HL-60 (cell line): ENCODE results near the gene SAG.

ENCODE experiments used
- DNase-seq, 2 experiments: peaks; one replicate each; pipeline ENCODE4 v3.0.0-alpha.2; 2010 to 2020; ENCODE audit warnings: low read depth in 1 of 2, low spot score in 1 of 2
- H3K27ac ChIP-seq: fragments of 250-450 bp; sonication (Bioruptor Pico); replicated peaks from 2 replicates; pipeline ENCODE4 v1.5.1; 2020; ENCODE audit warnings: mild to moderate bottlenecking, moderate library complexity
- H3K27me3 ChIP-seq: fragments of 250-450 bp; sonication (Bioruptor Pico); 2 replicates; pipeline ENCODE4 v1.5.1; 2021; ENCODE audit warnings: mild to moderate bottlenecking, moderate library complexity; ENCODE audit not compliant: insufficient read depth, poor library complexity, severe bottlenecking
- H3K4me3 ChIP-seq: replicated peaks from 2 replicates; pipeline ENCODE4 v1.5.1; 2011; ENCODE audit warnings: mild to moderate bottlenecking, control low read depth, low read length; ENCODE audit not compliant: insufficient read depth
- CTCF ChIP-seq: IDR thresholded peaks from one replicate; pipeline ENCODE4 v1.5.1; 2011; ENCODE audit warnings: low read length, control low read depth, inconsistent platforms; ENCODE audit not compliant: insufficient read depth
- GABPA ChIP-seq: IDR thresholded peaks from 2 replicates; pipeline ENCODE4 v1.6.1; 2012; ENCODE audit warnings: low read depth
- POLR2AphosphoS5 ChIP-seq: IDR thresholded peaks from 2 replicates; pipeline ENCODE4 v1.6.1; 2012; ENCODE audit warnings: low read depth
- REST ChIP-seq: IDR thresholded peaks from 2 replicates; pipeline ENCODE4 v1.6.1; 2012; ENCODE audit warnings: low read depth; ENCODE audit not compliant: insufficient replicate concordance
- SPI1 ChIP-seq: IDR thresholded peaks from 2 replicates; pipeline ENCODE4 v1.6.1; 2012; ENCODE audit warnings: low read depth, mild to moderate bottlenecking, borderline replicate concordance

The SAG gene

GRCh38 chr2:233325256-233325655, 17.6 kb downstream of the SAG start:
- TF ChIP-seq CTCF (no peak), GABPA (no peak), REST (no peak), POLR2AphosphoS5 (no peak), SPI1 (no peak)

DNA sequence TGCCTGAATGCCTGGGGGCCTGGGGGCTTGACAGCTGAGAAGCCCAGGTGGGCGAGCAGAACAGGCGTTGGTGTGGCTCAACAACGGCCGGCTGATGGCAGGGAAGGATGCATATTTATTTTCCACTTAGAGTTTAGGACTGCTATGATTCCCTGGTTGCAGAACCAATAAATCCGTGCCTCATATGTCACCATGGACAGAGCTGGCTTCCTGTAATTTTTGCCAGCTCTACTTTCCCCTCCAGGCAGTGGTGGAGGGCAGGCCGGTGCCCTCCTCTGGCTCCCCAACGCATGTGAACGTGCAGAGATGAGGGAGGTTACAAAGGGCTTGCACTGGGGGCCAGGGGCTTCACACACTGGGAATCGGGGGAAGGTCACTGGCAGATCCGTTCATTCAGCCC, 18.2 kb downstream of the SAG start:
- no peaks in the 10 kb centered on the region for H3K27me3 ChIP-seq
- H3K27ac ChIP-seq, result no peak overlapping the region

More at GRCh38 chr2:233325256-233325655, 17.6 kb downstream of the SAG start:
- no peak overlapping the region for H3K27ac ChIP-seq
- no peak for DNase-seq
- no peak overlapping the region for H3K4me3 ChIP-seq
- no peaks in the 10 kb centered on the region for H3K27me3 ChIP-seq

DNA sequence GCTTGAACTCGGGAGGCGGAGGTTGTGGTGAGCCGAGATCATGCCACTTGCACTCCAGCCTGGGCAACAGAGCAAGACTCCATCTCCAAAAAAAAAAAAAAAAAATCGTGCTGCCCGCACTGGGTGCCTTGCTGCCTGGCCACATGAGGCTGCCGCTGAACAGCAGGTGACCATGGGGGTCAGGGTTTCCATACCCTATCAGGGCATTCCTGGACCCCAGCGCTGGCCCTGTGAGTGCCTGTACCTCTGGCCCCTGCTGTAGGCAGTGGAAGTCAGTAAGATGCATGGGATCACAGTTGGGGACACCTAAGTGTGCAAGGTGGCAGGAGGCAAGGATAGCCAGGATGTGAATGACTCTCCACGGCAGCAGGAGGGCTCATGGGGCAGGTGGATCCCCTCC, 18.9 kb downstream of the SAG start:
- TF ChIP-seq POLR2AphosphoS5 (no peak), GABPA (no peak), REST (no peak), SPI1 (no peak), CTCF (no peak)

More for the DNA sequence above, 18.2 kb downstream of the SAG start:
- TF ChIP-seq REST (peak; percentile 53), POLR2AphosphoS5 (no peak), GABPA (no peak), SPI1 (no peak), CTCF (no peak)
- DNase-seq, result no peak
- no peak overlapping the region for H3K4me3 ChIP-seq

More for the DNA sequence above, 18.9 kb downstream of the SAG start:
- no peak overlapping the region for H3K4me3 ChIP-seq
- H3K27ac ChIP-seq, result no peak overlapping the region
- no peak for DNase-seq
- no peaks in the 10 kb centered on the region for H3K27me3 ChIP-seq
